ENCODE measurements around the gene ZNFX1. TPM values are rescaled to one million over a fixed set of nuclear protein-coding genes. Genes with fewer than 3 reads are reported as not detected.

Gene ZNFX1
- total RNA-seq, 5 donors from 2014 or later (not counting 1 experiment from before 2014, with no cell fraction given), result 53.8 to 72.2 (median 64.7) TPM

- ATAC-seq (replicated peaks in 1 of 4) (no peak), DNase-seq (no peak)
- WGBS (ENCODE audit: insufficient coverage), result 100% methylated on average over 1 of the region's 4 CpGs
- Mint-ChIP-seq H3K4me1 (peaks cover 60 to 74% (median 71%) of the 10 kb centered on the region in 3 donors), H3K36me3 (peaks cover 53% of the 10 kb centered on the region), H3K9me3 (peaks cover 0 to 3% (median under 1%) of the 10 kb centered on the region in 3 donors), H3K27ac (peak overlapping the region; percentile 84 to 96), H3K4me3 (peak overlapping the region; percentile 47 to 97 (median 88)), H3K27me3 (no peaks in the 10 kb centered on the region)
- CTCF ChIA-PET, result interaction anchor here in 1 of 2 donors (0.6 kb wide), 1 partner anchor 29 kb away, joined by 3 read pairs; no protein-coding TSS in a partner anchor
- Histone ChIP-seq H3K4me1 (ENCODE audit: control insufficient read depth in 1 of 2, extremely low read depth in 1 of 2, insufficient read depth in 2 of 2, low read length in 2 of 2) (peaks cover 12 to 61% of the 10 kb centered on the region in 2 experiments), H3K4me3 (ENCODE audit: control insufficient read depth in 1 of 2, extremely low read depth in 1 of 2, low read length in 1 of 2) (no peak overlapping the region), H3K27me3 (replicated peaks in 1 of 2; ENCODE audit: control insufficient read depth in 2 of 2, extremely low read depth in 1 of 2, insufficient read depth in 2 of 2, low read length in 1 of 2) (no peaks in the 10 kb centered on the region), H3K27ac (ENCODE audit: low read length) (no peak overlapping the region), H3K9me3 (no peaks in the 10 kb centered on the region), H3K36me3 (ENCODE audit: control insufficient read depth in 2 of 2, extremely low read depth in 1 of 2, insufficient read depth in 1 of 2, low read length in 1 of 2) (peaks cover 9 to 50% of the 10 kb centered on the region in 2 donors)
- POLR2A ChIA-PET, result no interaction called here
Measured at GRCh38 chr20:49275216-49275615, 2.6 kb downstream of the ZNFX1 start.

GRCh38 chr20:49273696-49274277, 4.1 kb downstream of the ZNFX1 start:
- no peak overlapping the region for H3K4me3 Mint-ChIP-seq
- no peaks in the 10 kb centered on the region for H3K9me3 ChIP-seq
- no CpG with 5 or more reads among the region's 8 CpGs for WGBS (ENCODE audit: insufficient coverage)
- H3K36me3 ChIP-seq (ENCODE audit: control insufficient read depth in 2 of 2, extremely low read depth in 1 of 2, insufficient read depth in 1 of 2, low read length in 1 of 2), result peaks cover 7 to 51% of the 10 kb centered on the region in 2 donors
- DNase-seq (no peak), ATAC-seq (replicated peaks in 1 of 4) (no peak)
- no peak overlapping the region for H3K4me3 ChIP-seq (ENCODE audit: control insufficient read depth in 1 of 2, extremely low read depth in 1 of 2, low read length in 1 of 2)
- H3K36me3 Mint-ChIP-seq, result peaks cover 53% of the 10 kb centered on the region
- no peak overlapping the region for H3K27ac Mint-ChIP-seq
- no peak overlapping the region for H3K27ac ChIP-seq (ENCODE audit: low read length)
- peaks cover 62 to 73% (median 72%) of the 10 kb centered on the region in 3 donors for H3K4me1 Mint-ChIP-seq
- H3K27me3 Mint-ChIP-seq, result no peaks in the 10 kb centered on the region
- no peaks in the 10 kb centered on the region for H3K27me3 ChIP-seq (replicated peaks in 1 of 2; ENCODE audit: control insufficient read depth in 2 of 2, extremely low read depth in 1 of 2, insufficient read depth in 2 of 2, low read length in 1 of 2)
- peaks cover 13 to 52% of the 10 kb centered on the region in 2 experiments for H3K4me1 ChIP-seq (ENCODE audit: control insufficient read depth in 1 of 2, extremely low read depth in 1 of 2, insufficient read depth in 2 of 2, low read length in 2 of 2)
- CTCF ChIA-PET, result no interaction called here
- POLR2A ChIA-PET, result interaction anchor here in 1 of 2 donors (0.6 kb wide), 1 partner anchor 21 kb away, joined by 7 read pairs; no protein-coding TSS in a partner anchor
- H3K9me3 Mint-ChIP-seq, result peaks cover 0 to 4% (median 3%) of the 10 kb centered on the region in 3 donors

DNA sequence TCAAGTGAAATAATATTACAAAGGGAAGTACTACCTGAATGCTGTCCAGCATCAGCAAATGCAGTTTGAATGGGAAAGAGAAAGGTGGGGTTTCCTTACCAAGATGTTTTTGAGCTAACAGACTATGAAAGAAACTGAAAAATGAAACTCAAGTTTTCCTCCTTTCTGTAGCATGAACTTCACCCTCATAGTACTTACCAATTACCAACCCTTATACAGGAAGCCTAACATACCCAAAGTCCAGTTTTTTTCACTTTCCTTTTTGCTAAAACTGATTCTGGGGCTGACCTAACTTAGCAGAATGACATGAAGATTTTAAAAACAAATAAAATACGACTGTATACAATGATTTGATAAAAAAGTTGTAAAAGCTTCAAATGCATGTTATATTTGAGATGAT, 5.2 kb downstream of the ZNFX1 start:
- peak overlapping the region; percentile 25 to 76 for H3K27ac Mint-ChIP-seq
- no peak overlapping the region for H3K27ac ChIP-seq (ENCODE audit: low read length)
- ChIA-PET CTCF (no interaction called here), POLR2A (interaction anchor here in 1 of 2 donors (0.6 kb wide), 1 partner anchor 228 kb away, joined by 3 read pairs; no protein-coding TSS in a partner anchor)
- peaks cover 13 to 51% of the 10 kb centered on the region in 2 experiments for H3K4me1 ChIP-seq (ENCODE audit: control insufficient read depth in 1 of 2, extremely low read depth in 1 of 2, insufficient read depth in 2 of 2, low read length in 2 of 2)
- peaks cover 0 to 4% (median 4%) of the 10 kb centered on the region in 3 donors for H3K9me3 Mint-ChIP-seq
- H3K27me3 ChIP-seq (replicated peaks in 1 of 2; ENCODE audit: control insufficient read depth in 2 of 2, extremely low read depth in 1 of 2, insufficient read depth in 2 of 2, low read length in 1 of 2), result no peaks in the 10 kb centered on the region
- peak overlapping the region in 1 of 3 donors; percentile 15 for H3K4me3 Mint-ChIP-seq
- no CpG with 5 or more reads among the region's 1 CpG for whole genome bisulfite sequencing (ENCODE audit: insufficient coverage)
- no peaks in the 10 kb centered on the region for H3K9me3 ChIP-seq
- H3K4me1 Mint-ChIP-seq, result peaks cover 67 to 77% (median 77%) of the 10 kb centered on the region in 3 donors
- H3K36me3 Mint-ChIP-seq, result peaks cover 55% of the 10 kb centered on the region
- H3K36me3 ChIP-seq (ENCODE audit: control insufficient read depth in 2 of 2, extremely low read depth in 1 of 2, insufficient read depth in 1 of 2, low read length in 1 of 2), result peaks cover 7 to 53% of the 10 kb centered on the region in 2 donors
- H3K27me3 Mint-ChIP-seq, result no peaks in the 10 kb centered on the region
- no peak overlapping the region for H3K4me3 ChIP-seq (ENCODE audit: control insufficient read depth in 1 of 2, extremely low read depth in 1 of 2, low read length in 1 of 2)
- DNase-seq (no peak), ATAC-seq (replicated peaks in 1 of 4) (no peak)

DNA sequence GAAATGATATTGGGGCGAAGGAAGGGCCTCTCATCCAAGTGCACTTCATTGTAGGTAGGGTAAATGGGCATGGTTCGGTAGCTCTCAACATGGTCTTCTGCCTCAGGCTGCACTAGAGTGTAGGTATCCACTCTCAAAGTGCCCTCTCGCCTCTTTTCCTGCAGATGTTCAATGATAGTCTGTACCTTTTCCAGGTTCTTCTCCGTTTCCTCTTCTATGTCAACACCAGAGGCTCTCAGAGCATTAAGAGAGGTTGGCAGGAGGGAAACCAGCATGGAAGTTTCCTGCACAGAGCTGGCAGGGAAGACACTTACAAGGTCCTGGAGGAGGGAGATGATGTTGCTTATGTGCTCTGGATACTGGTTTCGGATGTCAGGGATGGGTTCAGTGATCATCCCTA, 7.1 kb downstream of the ZNFX1 start:
- Mint-ChIP-seq H3K9me3 (peaks cover 0 to 4% (median 4%) of the 10 kb centered on the region in 3 donors), H3K4me1 (peaks cover 73 to 83% (median 75%) of the 10 kb centered on the region in 3 donors), H3K36me3 (peaks cover 60% of the 10 kb centered on the region), H3K27ac (peak overlapping the region; percentile 30 to 58), H3K4me3 (peak overlapping the region; percentile 10 to 72 (median 69)), H3K27me3 (no peaks in the 10 kb centered on the region)
- ChIA-PET POLR2A (interaction anchor here (0.6 to 0.8 kb wide), 3 partner anchors 8 to 198 kb away, joined by 3 to 4 read pairs (median 3); no protein-coding TSS in a partner anchor), CTCF (interaction anchor here (0.6 to 1.4 kb wide), 2 partner anchors 25 to 29 kb away, joined by 3 read pairs; no protein-coding TSS in a partner anchor)
- Histone ChIP-seq H3K4me1 (ENCODE audit: control insufficient read depth in 1 of 2, extremely low read depth in 1 of 2, insufficient read depth in 2 of 2, low read length in 2 of 2) (peaks cover 7 to 50% of the 10 kb centered on the region in 2 experiments), H3K36me3 (ENCODE audit: control insufficient read depth in 2 of 2, extremely low read depth in 1 of 2, insufficient read depth in 1 of 2, low read length in 1 of 2) (peaks cover 7 to 59% of the 10 kb centered on the region in 2 donors), H3K4me3 (ENCODE audit: control insufficient read depth in 1 of 2, extremely low read depth in 1 of 2, low read length in 1 of 2) (no peak overlapping the region), H3K9me3 (no peaks in the 10 kb centered on the region), H3K27me3 (replicated peaks in 1 of 2; ENCODE audit: control insufficient read depth in 2 of 2, extremely low read depth in 1 of 2, insufficient read depth in 2 of 2, low read length in 1 of 2) (no peaks in the 10 kb centered on the region), H3K27ac (ENCODE audit: low read length) (no peak overlapping the region)
- no peak for DNase-seq
- ATAC-seq (replicated peaks in 1 of 4), result no peak
- WGBS (ENCODE audit: insufficient coverage), result 93% methylated on average over 3 of the region's 5 CpGs

DNA sequence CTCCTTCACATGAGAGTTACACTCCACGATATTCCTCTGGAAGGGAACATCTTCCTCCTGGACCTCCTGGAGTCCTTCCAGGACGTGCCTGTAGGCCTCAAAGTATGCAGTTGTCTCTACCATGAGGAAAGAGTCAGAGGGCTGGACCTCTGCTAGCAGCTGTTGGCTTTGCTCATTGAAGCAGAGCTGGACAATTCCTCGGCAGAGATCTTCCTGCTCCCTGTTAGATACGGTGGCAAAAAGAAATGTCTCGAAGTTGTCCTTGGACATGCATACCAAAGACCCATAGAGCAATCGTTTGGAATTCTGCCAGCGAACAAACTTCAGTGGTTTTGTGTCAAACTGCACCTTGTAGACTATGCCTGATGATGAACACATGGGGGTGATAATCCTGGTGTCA, 7.7 kb downstream of the ZNFX1 start:
- peaks cover 0 to 4% (median 4%) of the 10 kb centered on the region in 3 donors for H3K9me3 Mint-ChIP-seq
- Histone ChIP-seq H3K36me3 (ENCODE audit: control insufficient read depth in 2 of 2, extremely low read depth in 1 of 2, insufficient read depth in 1 of 2, low read length in 1 of 2) (peaks cover 7 to 59% of the 10 kb centered on the region in 2 donors), H3K4me3 (ENCODE audit: control insufficient read depth in 1 of 2, extremely low read depth in 1 of 2, low read length in 1 of 2) (no peak overlapping the region), H3K27ac (ENCODE audit: low read length) (no peak overlapping the region), H3K9me3 (no peaks in the 10 kb centered on the region), H3K4me1 (ENCODE audit: control insufficient read depth in 1 of 2, extremely low read depth in 1 of 2, insufficient read depth in 2 of 2, low read length in 2 of 2) (peaks cover 3 to 46% of the 10 kb centered on the region in 2 experiments), H3K27me3 (replicated peaks in 1 of 2; ENCODE audit: control insufficient read depth in 2 of 2, extremely low read depth in 1 of 2, insufficient read depth in 2 of 2, low read length in 1 of 2) (no peaks in the 10 kb centered on the region)
- ATAC-seq (replicated peaks in 1 of 4), result no peak
- peaks cover 72 to 81% (median 75%) of the 10 kb centered on the region in 3 donors for H3K4me1 Mint-ChIP-seq
- no peaks in the 10 kb centered on the region for H3K27me3 Mint-ChIP-seq
- ChIA-PET POLR2A (interaction anchor here in 1 of 2 donors (0.6 kb wide), 1 partner anchor 197 kb away, joined by 3 read pairs; no protein-coding TSS in a partner anchor), CTCF (interaction anchor here in 1 of 2 donors (1.4 kb wide), 1 partner anchor 24 kb away, joined by 3 read pairs; no protein-coding TSS in a partner anchor)
- peak overlapping the region; percentile 67 to 72 (median 69) for H3K4me3 Mint-ChIP-seq
- peaks cover 60% of the 10 kb centered on the region for H3K36me3 Mint-ChIP-seq
- peak overlapping the region in 1 of 2 donors; percentile 30 for H3K27ac Mint-ChIP-seq
- no peak for DNase-seq
- WGBS (ENCODE audit: insufficient coverage), result 89% methylated on average over 7 of the region's 7 CpGs

- H3K4me1 Mint-ChIP-seq, result peaks cover 67 to 78% (median 76%) of the 10 kb centered on the region in 3 donors
- ATAC-seq (replicated peaks in 1 of 4) (no peak), DNase-seq (no peak)
- CTCF ChIA-PET, result no interaction called here
- H3K9me3 ChIP-seq, result no peaks in the 10 kb centered on the region
- H3K4me3 Mint-ChIP-seq, result peak overlapping the region; percentile 67 to 72 (median 69)
- POLR2A ChIA-PET, result interaction anchor here in 1 of 2 donors (0.6 kb wide), 1 partner anchor 27 kb away, joined by 3 read pairs; no protein-coding TSS in a partner anchor
- no peak overlapping the region for H3K4me3 ChIP-seq (ENCODE audit: control insufficient read depth in 1 of 2, extremely low read depth in 1 of 2, low read length in 1 of 2)
- H3K27me3 Mint-ChIP-seq, result no peaks in the 10 kb centered on the region
- no peaks in the 10 kb centered on the region for H3K27me3 ChIP-seq (replicated peaks in 1 of 2; ENCODE audit: control insufficient read depth in 2 of 2, extremely low read depth in 1 of 2, insufficient read depth in 2 of 2, low read length in 1 of 2)
- H3K4me1 ChIP-seq (ENCODE audit: control insufficient read depth in 1 of 2, extremely low read depth in 1 of 2, insufficient read depth in 2 of 2, low read length in 2 of 2), result peaks cover 2 to 39% of the 10 kb centered on the region in 2 experiments
- H3K36me3 Mint-ChIP-seq, result peaks cover 67% of the 10 kb centered on the region
- H3K27ac ChIP-seq (ENCODE audit: low read length), result no peak overlapping the region
- H3K9me3 Mint-ChIP-seq, result peaks cover 0 to 4% (median 4%) of the 10 kb centered on the region in 3 donors
- peak overlapping the region; percentile 60 to 72 for H3K27ac Mint-ChIP-seq
- no CpG with 5 or more reads among the region's 1 CpG for WGBS (ENCODE audit: insufficient coverage)
- H3K36me3 ChIP-seq (ENCODE audit: control insufficient read depth in 2 of 2, extremely low read depth in 1 of 2, insufficient read depth in 1 of 2, low read length in 1 of 2), result peaks cover 8 to 66% of the 10 kb centered on the region in 2 donors
Measured at GRCh38 chr20:49268600-49269365, 9.1 kb downstream of the ZNFX1 start.

All from T-cell (primary cell).